HG03460 (cell line): Measurements from ENCODE around the gene CNST.
"Not testable (repeated sequence)": the region's sequence is repeated elsewhere in the genome, so short reads cannot be mapped to it uniquely, and the experiment has no call there.

ENCODE experiments used
- ATAC-seq: cut with Tn5 transposase; IDR thresholded peaks from one replicate; pipeline ENCODE4 v1.9.1; 2021; ENCODE audit not compliant: unreplicated experiment

The CNST gene

DNA sequence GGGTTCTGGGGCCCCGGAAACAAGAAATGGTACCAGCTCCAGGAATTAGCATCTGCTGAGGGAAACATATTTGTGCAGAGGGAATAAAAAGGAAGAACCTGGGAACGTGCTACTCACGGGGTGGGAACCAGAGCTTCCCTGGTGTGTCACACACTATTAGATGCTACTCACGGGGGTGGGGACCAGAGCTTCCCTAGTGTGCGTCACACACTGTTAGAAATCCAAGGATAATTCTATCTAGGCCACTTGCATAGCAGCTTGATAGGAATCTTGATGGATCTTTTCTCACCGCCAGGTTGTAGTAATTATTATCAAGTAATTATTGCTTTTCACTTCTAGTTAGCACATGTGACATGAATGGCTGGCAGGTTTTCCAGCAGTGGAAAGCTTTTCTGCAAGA, 103.4 kb downstream of the CNST start:
- ATAC-seq: no peak

DNA sequence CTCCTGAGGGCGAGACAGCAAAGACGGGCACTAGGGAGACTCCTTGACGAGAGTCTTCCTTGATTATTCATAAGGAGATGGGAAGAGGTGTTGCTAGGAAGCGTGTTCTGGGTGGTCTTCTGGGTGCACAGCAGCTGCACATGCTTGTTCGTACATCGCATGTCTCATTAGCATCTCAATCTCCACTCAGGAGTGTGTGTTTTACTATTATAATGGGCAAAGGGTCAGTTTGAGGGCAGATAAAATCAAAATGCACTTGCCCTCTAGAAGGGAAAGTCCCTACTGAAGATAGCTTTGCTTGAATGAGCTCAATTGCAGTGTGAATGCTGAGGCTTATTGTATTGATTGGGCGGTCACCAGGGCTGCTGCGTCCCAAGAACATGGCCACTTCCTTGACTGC, 107.8 kb downstream of the CNST start:
- no peak for ATAC-seq

DNA sequence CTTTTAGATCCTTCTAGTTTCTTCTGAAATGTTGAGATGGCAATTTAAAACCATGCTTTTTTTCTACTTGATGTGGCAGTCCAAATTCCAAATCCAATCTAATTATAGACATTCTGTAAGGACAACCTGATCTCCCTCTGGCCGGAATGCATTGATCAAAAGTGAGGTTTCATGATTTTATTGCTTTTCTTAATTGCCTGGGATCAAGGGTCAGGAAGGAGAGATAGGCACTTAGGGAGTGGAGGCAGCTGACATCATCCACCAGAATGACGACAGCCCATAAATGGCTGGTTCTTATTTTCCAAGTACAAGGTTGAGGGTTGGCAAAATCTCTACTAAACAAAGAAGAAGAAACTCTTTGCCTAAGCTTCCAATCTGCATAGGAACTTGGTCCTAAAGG, 111.6 kb downstream of the CNST start:
- no peak for ATAC-seq

DNA sequence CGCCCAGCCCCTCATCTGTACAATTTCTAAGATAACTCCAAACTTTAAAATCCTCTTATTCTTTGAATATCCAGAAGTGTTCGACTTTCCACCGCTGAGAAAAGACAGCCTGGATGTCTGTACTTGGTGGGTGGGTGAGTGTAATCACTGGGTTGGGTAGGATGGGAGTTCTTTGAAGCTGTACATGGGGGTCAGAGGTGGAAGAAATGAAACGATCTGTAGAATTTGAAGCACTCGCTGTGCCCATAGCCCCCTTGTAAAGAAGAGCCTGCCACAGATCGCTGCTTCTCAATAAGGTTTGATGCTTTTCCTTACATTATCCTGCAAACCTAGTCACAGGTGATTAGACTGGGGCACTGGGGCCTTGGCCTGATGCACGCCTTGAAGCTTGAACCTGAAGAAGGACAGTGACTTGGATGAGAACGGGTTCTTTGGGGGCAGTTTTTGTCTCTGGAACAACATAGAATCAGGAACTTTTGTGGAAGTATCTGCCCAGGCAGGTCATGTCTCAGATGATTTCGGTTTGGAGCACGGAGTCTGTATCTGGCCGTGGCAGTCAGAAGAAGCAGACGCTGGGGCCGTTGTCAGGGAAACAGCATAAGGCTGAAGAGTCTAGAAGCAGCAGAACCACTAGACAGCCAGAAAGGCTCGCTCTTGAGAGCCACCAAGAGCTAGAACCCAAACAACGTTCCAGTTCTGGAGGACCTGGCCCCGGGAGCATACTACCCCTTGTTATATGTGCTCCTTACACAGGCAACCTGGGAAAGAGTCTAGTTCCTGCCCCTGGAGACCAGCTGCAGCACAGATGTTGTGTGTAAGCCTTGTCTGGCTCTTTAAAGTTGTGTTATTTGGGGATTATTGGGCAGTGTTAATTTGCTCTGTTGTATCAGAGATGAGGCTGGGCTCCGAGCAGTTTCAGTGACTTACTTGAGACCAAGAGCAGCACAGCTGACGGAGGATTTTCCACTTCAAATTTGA, 112.8 kb downstream of the CNST start:
- no peak for ATAC-seq

DNA sequence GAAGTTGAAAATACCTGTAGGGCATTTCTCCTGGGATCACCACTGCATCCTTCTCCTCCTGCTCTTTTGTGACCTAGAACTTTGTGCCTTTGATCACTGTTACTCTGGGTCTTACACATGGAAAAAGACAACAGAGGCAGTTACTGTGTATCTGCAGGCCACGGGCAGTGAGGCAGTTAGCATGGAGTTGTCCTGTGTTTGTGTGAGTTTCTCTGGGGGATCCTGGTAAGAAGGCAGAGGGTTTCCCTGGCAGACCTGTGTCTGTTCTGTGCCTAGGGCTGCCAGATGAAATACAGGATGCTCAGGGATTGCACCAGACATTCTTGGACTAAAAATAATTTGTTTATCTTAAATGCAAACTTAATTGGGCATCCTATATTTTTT, 113.5 kb downstream of the CNST start:
- no peak for ATAC-seq

DNA sequence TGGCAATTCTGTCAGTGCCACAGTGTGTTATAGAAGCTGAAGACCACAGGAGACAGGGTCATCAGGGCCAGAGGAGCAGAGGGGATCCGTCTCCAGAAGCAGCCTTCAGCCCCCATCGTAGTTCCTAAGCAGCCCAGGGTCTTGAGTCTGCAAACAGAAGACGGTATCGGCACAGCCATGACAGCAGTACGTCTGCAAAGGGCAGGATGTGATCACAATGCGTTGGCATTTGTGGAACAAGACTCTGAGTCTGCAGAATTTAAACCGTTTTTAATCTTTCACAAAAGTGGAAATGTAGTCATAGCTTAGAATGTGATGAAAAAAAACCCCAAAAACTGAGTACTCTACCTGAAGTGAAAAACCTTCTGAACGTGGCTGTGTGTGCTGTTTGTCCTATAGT, 113.9 kb downstream of the CNST start:
- ATAC-seq: no peak

DNA sequence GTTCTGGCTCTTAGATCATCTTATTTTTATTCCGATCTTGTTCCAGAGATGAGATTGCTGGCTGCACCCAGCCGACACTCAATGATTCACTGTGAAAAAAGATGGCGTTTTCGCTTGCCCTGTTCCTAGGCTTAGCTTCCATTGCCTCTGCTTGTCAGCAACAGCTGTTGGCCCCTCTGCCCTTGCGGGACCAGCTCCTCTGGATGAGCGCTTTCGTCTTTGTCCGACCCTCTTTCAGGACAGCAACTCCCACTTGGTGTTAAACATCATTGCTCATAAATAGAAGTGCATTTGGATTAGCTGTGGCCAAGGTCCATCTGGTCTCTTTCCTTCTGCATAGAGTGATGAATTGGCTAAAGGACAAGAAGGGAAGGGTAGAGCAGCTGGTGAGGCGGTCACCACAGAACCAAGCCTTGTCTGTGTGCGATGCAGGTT, 114.5 kb downstream of the CNST start:
- ATAC-seq: no peak

DNA sequence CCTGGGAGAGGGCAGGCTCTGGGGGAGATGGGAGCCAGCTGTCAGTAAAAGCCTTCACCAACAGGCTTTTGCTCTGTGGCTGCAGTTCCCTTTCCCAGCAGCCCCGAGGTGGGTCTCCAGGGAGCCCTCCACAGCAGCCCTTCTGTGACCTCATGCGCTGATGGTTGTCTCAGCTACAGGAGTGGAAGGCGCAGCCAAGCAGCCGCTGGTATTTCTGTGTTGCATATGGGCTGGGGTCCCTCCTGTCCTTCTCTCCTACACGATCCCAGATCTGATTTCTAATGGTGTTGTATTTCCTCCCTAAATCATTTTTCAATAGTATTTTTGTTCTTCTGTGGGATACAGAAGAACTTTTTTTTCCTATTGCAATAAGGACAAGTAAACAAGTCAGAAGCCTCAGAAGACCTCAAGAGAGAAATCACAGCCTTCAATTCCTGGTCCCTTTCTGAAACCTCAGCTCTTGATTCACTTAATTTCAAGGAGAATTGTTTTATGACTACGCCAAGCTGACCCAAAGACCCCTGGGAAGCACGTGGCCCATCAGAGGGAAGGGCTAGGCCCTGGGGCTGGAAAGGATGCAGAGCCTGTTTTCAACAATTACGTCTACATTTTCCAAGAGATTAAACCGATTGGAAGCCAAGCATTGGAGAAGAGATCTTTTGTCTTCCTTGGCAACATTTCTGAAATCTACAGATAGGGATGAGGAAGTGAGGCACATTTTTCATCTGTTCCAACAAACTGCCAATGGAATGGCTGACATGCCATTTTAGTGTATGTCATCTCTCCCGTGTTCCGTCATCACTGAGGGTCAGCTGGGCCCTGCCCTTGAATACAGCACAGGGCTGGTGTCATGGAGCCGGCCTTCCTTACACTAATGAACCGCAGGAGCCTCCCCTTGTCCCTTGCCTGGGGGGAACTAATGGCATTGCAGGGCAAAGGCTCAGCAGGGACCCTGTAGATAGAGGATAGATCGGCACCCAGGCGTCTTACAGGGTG, 115.9 kb downstream of the CNST start:
- ATAC-seq: no peak

DNA sequence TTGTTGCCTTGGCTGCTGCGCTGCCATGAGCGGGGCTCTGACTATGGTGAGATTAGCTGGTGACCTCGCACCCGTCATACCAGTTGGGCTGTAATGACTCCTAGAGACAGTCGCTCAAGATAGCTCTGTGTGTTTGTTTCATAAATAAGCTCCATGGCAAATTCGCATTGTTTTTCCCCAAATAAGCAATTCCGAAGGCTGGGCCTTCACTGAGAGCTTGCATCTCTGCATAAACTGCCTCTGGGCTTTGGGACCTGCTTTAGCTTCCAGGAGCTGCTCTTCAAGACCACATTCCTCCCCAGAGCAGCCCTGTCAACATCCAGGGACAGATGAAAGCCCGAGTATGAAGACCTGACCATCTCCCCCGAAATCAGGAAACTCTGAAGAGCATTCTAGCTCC, 117.3 kb downstream of the CNST start:
- ATAC-seq: no peak

DNA sequence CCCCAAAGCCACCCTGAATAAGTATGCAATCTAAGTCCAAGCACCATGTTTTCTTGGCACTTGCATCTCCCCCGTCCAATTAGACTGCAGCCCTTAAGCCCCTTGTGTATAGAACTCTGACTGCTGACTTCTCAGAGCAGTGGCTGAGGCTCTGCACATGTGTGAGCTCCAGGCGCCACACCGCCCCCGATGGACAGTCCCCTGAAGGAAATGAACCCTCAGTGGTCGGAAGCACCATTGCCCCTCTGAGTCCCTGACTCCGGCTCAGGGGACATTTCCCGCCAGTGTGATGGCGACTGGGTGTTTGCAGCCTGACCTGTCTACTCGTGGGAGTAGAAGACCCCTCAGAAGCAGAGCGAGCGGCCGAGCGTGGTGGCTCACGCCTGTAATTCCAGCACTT, 120.7 kb downstream of the CNST start:
- ATAC-seq: no peak

DNA sequence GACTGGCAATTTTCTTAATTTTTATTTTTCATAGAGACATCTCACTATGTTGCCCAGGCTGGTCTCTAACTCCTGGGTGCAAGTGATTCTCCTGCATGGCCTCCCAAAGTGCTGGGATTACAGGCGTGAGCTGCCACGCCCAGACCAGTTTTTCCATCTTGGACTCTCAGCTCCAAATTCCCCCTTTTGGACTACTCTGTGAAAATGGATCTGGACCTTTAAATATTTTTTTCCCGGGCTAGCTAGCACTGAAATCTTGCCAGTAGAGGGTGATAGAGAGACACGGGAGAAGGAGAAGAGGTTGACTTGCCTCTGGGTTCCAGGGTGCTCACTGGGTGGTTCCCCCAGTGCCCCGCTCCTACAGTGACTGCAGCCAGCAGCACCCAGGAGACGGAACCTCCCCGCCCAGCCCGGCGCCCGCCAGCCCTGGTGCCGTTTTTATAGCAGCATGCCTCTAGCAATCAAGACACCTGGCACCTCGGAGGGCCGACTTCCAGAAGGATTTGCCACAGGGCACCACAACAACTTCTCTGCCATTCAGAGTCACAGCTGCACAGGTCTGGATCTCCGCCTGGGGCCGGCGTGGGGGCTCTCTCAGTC, 123.3 kb downstream of the CNST start:
- ATAC-seq: peak; percentile 97

DNA sequence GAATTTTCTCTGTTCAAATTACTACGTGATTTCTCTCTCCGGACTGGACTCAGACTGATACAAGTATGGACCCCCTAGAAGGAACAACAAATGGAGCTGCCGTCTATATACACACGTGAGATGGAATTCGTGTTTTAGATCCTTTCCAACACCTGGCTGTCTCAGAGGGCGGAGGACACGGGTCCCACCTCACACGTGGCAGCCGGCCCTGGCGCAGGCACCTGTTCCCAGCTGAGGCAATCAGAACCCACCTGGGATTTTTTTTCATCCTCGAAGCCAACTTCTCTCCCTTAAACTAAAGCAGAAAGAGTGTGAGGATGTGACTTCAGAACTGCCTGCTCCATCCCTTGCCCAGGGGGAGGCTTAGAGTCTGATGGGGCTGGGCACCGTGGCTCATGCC, 123.8 kb downstream of the CNST start:
- ATAC-seq: no peak

DNA sequence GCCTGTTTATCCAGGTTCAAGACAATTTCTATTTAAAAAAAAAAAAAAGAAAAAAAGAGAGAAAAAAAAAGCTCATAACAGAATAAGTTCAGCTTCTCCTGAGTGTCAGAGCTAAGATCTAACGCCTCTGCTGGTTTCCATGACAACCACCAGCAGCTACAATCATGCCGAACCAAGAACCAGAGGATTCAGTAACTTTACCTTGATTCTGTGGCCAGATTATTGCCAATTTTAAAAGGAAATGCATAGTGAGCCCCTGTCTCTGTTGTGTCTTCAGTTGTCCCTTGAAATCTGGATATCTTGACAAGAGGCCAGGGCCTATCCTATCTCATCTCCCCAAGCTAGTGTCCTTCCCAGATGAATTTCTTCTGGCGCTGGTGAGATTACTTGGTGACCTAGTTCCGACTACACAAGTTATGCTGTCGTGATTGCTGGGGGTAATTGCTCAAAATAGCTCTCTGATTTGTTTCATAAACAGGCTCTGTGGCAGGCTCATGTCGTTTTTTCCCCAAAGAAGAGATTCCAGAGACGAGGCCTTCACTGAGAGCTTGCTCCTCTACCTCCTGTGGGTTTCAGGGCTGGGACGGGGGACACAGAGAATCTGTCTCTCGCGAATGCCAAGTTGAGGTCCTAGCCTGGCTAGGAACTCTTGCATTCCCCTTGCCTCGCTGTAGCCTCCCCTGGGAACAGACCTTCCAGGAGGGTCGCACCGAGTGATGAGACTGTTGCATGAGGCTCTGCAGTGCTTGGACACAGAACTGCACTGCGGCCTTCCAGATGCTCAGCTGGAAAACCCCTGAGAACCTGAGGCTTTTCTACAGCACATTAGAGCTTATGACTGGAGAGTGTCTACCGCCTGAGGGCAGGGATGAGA, 125.6 kb downstream of the CNST start:
- no peak for ATAC-seq

DNA sequence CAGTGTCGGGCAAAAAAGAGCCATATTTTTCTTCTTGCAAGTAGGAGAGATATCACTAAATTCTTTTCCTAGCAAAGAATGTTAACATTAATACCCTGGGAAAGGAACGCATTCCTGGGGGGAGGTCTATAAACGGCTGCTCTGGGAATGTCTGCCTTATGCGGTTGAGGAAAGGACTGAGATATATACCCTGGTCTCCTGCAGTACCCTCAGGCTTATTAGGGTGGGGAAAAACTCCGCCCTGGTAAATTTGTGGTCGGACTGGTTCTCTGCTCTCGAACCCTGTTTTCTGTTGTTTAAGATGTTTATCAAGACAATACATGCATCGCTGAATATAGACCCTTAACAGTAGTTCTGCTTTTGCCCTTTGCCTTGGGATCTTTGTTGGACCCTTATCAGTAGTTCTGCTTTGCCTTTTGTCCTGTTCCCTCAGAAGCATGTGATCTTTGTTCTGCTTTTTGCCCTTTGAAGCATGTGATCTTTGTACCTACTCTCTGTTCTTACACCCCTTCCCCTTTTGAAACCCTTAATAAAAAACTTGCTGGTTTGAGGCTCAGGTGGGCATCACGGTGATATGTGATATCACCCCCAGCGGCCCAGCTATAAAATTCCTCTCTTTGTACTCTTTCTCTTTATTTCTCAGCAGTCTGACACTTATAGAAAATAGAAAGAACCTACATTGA, 128.1 kb downstream of the CNST start:
- not testable (repeated sequence) for ATAC-seq

DNA sequence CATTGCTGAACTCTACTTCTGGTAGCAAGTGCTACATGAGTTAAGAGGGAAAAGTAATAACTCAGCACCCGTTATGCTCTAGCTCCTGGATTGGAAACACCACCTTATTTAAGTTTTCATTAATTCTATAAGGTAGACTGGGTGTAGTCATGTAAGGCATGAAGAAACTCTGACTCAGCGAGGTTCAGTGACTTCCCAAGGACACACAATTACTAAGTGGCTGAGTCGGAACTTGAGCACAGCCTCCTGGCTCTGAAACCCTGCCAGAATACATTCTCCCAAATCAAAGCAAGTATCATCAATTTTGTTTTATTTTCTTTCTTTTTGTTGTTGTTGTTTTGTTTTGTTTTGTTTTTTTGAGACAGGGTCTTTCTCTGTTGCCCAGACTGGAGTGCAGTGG, 128.9 kb downstream of the CNST start:
- no peak for ATAC-seq

DNA sequence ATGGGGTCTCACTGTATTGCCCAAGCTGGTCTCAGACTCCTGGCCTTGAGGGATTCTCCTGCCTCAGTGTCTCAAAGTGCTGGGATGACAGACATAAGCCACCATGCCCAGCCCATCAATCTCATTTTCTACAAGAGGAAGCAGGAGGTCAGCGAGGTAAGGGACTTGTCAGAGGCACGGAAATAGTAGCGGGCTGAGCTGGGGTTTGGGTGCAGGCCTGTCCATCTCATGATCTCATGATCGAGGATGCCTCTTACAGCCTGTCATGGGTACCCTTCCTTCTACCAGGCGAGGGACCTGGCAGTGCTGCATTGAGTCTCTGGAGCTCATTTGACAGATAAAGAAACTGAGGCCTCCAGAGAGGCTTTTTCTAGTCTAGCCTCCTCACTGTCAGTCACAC, 129.4 kb downstream of the CNST start:
- no peak for ATAC-seq

DNA sequence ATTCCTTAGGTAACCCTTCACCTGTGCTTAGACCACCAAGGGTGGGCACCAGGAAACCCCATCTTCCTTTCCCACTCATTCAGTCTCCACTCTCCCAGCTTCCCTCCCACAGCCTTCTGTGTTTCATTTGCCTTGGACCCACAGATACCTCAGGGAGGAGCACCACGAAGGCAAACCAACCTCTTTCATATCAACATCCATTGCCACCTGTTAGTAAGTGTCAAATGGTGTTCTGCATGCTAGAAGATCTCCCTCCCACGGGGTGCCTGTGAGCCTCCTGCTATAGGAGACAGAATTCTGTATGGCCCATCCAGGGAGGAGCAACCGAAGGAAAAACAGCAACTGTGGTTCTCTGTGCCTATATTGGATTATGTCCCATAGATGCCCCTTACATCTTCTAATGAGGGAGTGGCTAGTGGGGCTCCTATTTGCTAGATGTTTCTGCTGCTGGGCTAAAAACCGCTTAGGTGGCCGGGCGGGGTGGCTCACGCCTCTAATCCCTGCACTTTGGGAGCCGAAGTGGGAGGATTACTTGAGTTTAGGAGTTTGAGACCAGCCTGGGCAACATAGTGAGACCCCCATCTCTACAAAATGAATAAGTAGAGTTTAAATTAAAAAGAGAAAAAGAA, 132.3 kb downstream of the CNST start:
- no peak for ATAC-seq

DNA sequence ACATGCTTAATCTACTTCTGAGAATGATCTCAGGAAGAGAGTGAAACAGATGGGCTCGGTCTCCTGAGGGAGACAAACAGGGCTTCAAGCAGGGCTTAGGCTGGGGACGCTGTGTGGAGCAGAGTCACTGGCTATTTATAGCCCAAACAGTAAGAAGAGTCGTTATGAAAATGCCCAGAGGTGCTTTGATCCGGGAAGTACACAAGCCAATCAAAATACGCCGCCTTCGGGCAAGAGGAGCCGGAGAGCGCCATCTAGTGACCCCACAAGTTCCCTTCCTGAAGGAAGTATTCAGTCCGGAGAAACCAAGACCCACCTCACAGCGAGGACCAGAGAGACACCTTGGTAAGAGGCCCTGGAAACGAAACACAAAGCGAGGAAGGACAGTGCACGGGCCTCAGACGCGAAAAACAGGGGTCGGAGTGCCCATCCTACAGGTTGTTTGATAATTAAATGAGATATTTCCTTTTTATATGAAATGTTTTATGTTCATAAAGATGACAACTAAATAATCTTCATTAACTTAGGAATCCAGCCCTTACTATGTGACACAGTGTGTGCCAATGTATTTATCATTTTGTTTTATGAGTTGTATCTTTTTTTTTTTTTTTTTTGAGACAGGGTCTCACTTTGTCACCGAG, 133.0 kb downstream of the CNST start:
- ATAC-seq: peak; percentile 94

DNA sequence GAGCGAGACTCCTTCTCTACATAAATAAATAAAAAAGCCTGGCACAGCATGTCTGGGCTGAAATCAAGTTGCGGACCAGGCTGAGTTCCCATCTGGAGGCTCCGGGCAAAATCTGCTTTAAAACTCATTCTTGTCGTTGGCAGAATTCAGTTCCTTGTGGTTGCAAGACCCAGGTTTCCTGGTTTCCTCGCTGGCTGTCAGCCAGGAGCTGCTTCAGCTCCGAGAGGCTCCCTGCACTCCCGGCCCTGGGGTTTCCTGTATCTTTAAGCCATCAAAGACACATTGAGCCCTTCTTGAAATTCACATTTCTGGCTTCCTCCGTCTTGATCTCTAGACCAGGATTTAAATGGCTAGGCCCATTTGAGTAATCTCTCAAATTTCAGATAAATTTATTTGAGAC, 137.3 kb downstream of the CNST start:
- ATAC-seq: no peak
